ENCODE measurements around the gene RHAG. TPM values are rescaled to one million over a fixed set of nuclear protein-coding genes. Genes with fewer than 3 reads are reported as not detected.
A peak's percentile ranks its signal among the peaks of the same experiment; 100 is the strongest.

The RHAG gene
- total RNA-seq, 1 experiment from 2014 or later: not detected

DNA sequence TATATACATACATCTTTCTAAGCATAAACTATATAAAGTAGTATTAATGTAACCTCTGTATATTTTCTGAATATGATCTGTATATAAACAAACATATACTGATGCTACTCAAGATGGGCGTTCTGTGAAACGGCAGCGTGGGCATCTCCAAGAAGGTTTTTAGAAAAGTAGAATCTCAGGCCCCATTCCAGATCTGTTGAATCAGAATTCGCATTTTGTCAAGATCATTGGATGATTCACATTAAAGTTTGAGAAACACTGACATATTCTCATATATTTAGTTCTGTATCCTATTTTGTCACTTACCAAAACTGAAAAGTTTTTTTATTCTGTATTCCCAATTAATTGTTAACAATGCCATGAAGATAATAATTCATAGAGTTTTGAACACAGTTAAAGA, 80.7 kb downstream of the RHAG start:
- BruUV-seq (replicated peaks): no TSS peak

More for the DNA sequence above, 80.7 kb downstream of the RHAG start:
- TF ChIP-seq, protein P1, sequence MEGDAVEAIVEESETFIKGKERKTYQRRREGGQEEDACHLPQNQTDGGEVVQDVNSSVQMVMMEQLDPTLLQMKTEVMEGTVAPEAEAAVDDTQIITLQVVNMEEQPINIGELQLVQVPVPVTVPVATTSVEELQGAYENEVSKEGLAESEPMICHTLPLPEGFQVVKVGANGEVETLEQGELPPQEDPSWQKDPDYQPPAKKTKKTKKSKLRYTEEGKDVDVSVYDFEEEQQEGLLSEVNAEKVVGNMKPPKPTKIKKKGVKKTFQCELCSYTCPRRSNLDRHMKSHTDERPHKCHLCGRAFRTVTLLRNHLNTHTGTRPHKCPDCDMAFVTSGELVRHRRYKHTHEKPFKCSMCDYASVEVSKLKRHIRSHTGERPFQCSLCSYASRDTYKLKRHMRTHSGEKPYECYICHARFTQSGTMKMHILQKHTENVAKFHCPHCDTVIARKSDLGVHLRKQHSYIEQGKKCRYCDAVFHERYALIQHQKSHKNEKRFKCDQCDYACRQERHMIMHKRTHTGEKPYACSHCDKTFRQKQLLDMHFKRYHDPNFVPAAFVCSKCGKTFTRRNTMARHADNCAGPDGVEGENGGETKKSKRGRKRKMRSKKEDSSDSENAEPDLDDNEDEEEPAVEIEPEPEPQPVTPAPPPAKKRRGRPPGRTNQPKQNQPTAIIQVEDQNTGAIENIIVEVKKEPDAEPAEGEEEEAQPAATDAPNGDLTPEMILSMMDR (conservative IDR thresholded peaks at IDR 0.05; ENCODE audit: low read depth, low read length): no peak
- TF ChIP-seq EZH2phosphoT487 (IDR thresholded peaks at IDR 0.05; ENCODE audit: borderline replicate concordance, low read length) (no peak), EZH2 (IDR thresholded peaks at IDR 0.05; ENCODE audit: low read length, unreplicated experiment) (no peak)
- H3K9me3 ChIP-seq (ENCODE audit: low read length): no peaks in the 10 kb centered on the region
- CTCF ChIA-PET: no interaction called here
- H3K4me1 ChIP-seq (ENCODE audit: insufficient read depth, low read length): peaks cover 56% of the 10 kb centered on the region
- H3K36me3 ChIP-seq (ENCODE audit: low read depth, low read length): peaks cover 6% of the 10 kb centered on the region; the same call in 1 of the 2 replicates
- peak overlapping the region; percentile 15; the same call in 1 of the 2 replicates for H3K4me3 ChIP-seq (ENCODE audit: low read length)
- peak overlapping the region; percentile 72 for H3K27ac ChIP-seq (ENCODE audit: low read length)
- no peaks in the 10 kb centered on the region for H3K27me3 ChIP-seq (ENCODE audit: low read length)
- H3K4me2 ChIP-seq (ENCODE audit: low read length): peak overlapping the region; percentile 69
- ATAC-seq (no peak), DNase-seq (peak; percentile 9)
- POLR2A ChIA-PET (ENCODE audit: unreplicated experiment): no interaction called here
- peaks cover 61% of the 10 kb centered on the region for H3K79me2 ChIP-seq (ENCODE audit: low read length)
- H3K9me2 ChIP-seq (replicated peaks; ENCODE audit: low read length): no peaks in the 10 kb centered on the region
- peak overlapping the region; percentile 22 for H3K9ac ChIP-seq (ENCODE audit: low read length)
- no peaks in the 10 kb centered on the region; the same call in 1 of the 2 replicates for H4K20me1 ChIP-seq (ENCODE audit: low read length)
- intact Hi-C loops (cut with micrococcal nuclease): loop anchor here (2.0 kb wide), 1 partner anchor 15 kb away; no protein-coding TSS in a partner anchor
- no peak overlapping the region for H2AFZ ChIP-seq (ENCODE audit: low read length)
- peaks cover 8% of the 10 kb centered on the region for H3F3A ChIP-seq (ENCODE audit: low read length, unreplicated experiment)

Other genes starting within 250 kb of the RHAG start
- gene MMUT, start 173.6 kb downstream of the RHAG start, total RNA-seq (2014; rRNA removed): 3.7 and 4.5 TPM in 2 replicates
- gene CENPQ, start 173.5 kb downstream of the RHAG start, total RNA-seq (2014; rRNA removed): 8.3 and 9.7 TPM in 2 replicates
- not detected in 2 replicates for gene GLYATL3, start 136.9 kb downstream of the RHAG start, total RNA-seq (2014; rRNA removed)
- 43.8 and 49.4 TPM in 2 replicates for gene C6orf141, start 86.2 kb downstream of the RHAG start, total RNA-seq (2014; rRNA removed)
- not detected in 2 replicates for gene CRISP2, start 76.7 kb upstream of the RHAG start, total RNA-seq (2014; rRNA removed)
- gene CRISP3, start 107.5 kb upstream of the RHAG start, total RNA-seq (2014; rRNA removed): not detected in 2 replicates
- gene PGK2, start 150.4 kb upstream of the RHAG start, total RNA-seq (2014; rRNA removed): not detected in 2 replicates
- not detected in 2 replicates for gene CRISP1, start 229.7 kb upstream of the RHAG start, total RNA-seq (2014; rRNA removed)

All from PC-3 (cell line).